Keratinocyte (primary cell): ENCODE data around the gene MIA2. TPM values are rescaled to one million over a fixed set of nuclear protein-coding genes. Genes with fewer than 3 reads are reported as not detected.

Experiments used
- DNase-seq: peaks from one replicate; pipeline ENCODE4 v3.0.0-alpha.2; 2011; ENCODE audit warnings: low read depth, missing footprints, low spot score
- FAIRE-seq: peaks from 2 replicates; lab custom pipeline; 2011; peaks lifted over from hg19 to GRCh38; lab: Jason Lieb, UNC
- H2AFZ ChIP-seq: 2 replicates; pipeline ENCODE4 v1.6.0; 2012; ENCODE audit warnings: low read length, control low read depth, inconsistent platforms; ENCODE audit not compliant: control insufficient read depth
- H3K27ac ChIP-seq: 2 replicates; pipeline ENCODE4 v1.5.1; 2011; ENCODE audit warnings: low read length; ENCODE audit not compliant: control insufficient read depth, insufficient read depth
- H3K27me3 ChIP-seq: 3 replicates; pipeline ENCODE4 v1.6.0; 2011; ENCODE audit warnings: low read length; ENCODE audit not compliant: control insufficient read depth, insufficient read depth; ENCODE audit errors: extremely low read depth
- H3K36me3 ChIP-seq, 2 experiments: 2 replicates in 1 of 2; 3 replicates in 1 of 2; pipeline ENCODE4 v1.5.1; 2011; ENCODE audit warnings: low read length in 2 of 2, mild to moderate bottlenecking in 1 of 2; ENCODE audit not compliant: control insufficient read depth in 2 of 2, insufficient read depth in 2 of 2; ENCODE audit errors: extremely low read depth in 1 of 2
- H3K4me1 ChIP-seq: 3 replicates; pipeline ENCODE4 v1.5.1; 2011; ENCODE audit warnings: low read length; ENCODE audit not compliant: control insufficient read depth, insufficient read depth; ENCODE audit errors: extremely low read depth
- H3K4me2 ChIP-seq: 3 replicates; pipeline ENCODE4 v1.6.0; 2011; ENCODE audit warnings: low read depth, low read length; ENCODE audit not compliant: control insufficient read depth, insufficient read depth; ENCODE audit errors: extremely low read depth
- H3K4me3 ChIP-seq, 3 experiments: fragments of 200-600 bp in 1 of 3; sonication (generic) in 1 of 3; 2 replicates in 2 of 3; 3 replicates in 1 of 3; pipeline ENCODE4 v1.5.1; 2011 to 2016; ENCODE audit warnings: low read length in 3 of 3, mild to moderate bottlenecking in 3 of 3, control low read depth in 2 of 3, inconsistent platforms in 1 of 3, low read depth in 1 of 3, mixed read lengths in 1 of 3, mixed run types in 1 of 3, moderate library complexity in 1 of 3; ENCODE audit not compliant: control insufficient read depth in 2 of 3, insufficient read depth in 2 of 3; ENCODE audit errors: extremely low read depth in 1 of 3
- H3K79me2 ChIP-seq: 2 replicates; pipeline ENCODE4 v1.6.0; 2012; ENCODE audit warnings: low read length; ENCODE audit not compliant: control insufficient read depth, insufficient read depth
- H3K9ac ChIP-seq: 3 replicates; pipeline ENCODE4 v1.6.0; 2011; ENCODE audit warnings: low read length; ENCODE audit not compliant: control insufficient read depth, insufficient read depth; ENCODE audit errors: extremely low read depth
- H3K9me1 ChIP-seq: 3 replicates; pipeline ENCODE4 v1.6.0; 2011; ENCODE audit warnings: low read length; ENCODE audit not compliant: control insufficient read depth, insufficient read depth; ENCODE audit errors: extremely low read depth
- H3K9me3 ChIP-seq: 2 replicates; pipeline ENCODE4 v1.5.1; 2012; ENCODE audit warnings: low read depth, low read length; ENCODE audit not compliant: control insufficient read depth
- H4K20me1 ChIP-seq: 3 replicates; pipeline ENCODE4 v1.6.0; 2011; ENCODE audit warnings: low read length; ENCODE audit not compliant: control insufficient read depth, insufficient read depth; ENCODE audit errors: extremely low read depth
- EZH2 ChIP-seq: IDR thresholded peaks from one replicate; pipeline ENCODE4 v1.6.1; 2012; ENCODE audit warnings: inconsistent platforms, mild to moderate bottlenecking, low read length, moderate library complexity
- dilution Hi-C: fragments of 300-500 bp; cut with MboI; formaldehyde crosslinking; loops from one replicate; pipeline ENCODE4 v1.7.0; 2020; ENCODE audit warnings: low sequenced_read_pairs; ENCODE audit not compliant: extremely low pct_ligation_motif_present
- polyA plus RNA-seq, 5 experiments: library from polyadenylated mRNA; depleted of rRNA in 3 of 5; stranded (reverse) in 3 of 5; stranded (forward) in 1 of 5; unstranded in 1 of 5; fragments of >200 nt; gene quantifications; 1 replicate in 1 of 5; 2 replicates in 3 of 5; 3 replicates in 1 of 5; pipeline versions ENCODE4 v1.2.1 to v1.2.3, GENCODE V29; 2011 to 2012; ENCODE audit warnings: missing spikeins in 2 of 5, low read depth in 1 of 5, low replicate concordance in 1 of 5
- TF ChIP-seq, protein P1 (sequence below), 3 experiments: IDR thresholded peaks in 1 of 3; conservative IDR thresholded peaks in 1 of 3; optimal IDR thresholded peaks in 1 of 3; 2 replicates in 2 of 3; 3 replicates in 1 of 3; pipeline versions ENCODE3 to v1.5.1; 2011; ENCODE audit warnings: low read length in 3 of 3, mild to moderate bottlenecking in 3 of 3, moderate library complexity in 2 of 3, control low read depth in 1 of 3, inconsistent platforms in 1 of 3; ENCODE audit not compliant: insufficient read depth in 2 of 3; ENCODE audit errors: extremely low read depth in 1 of 3

The MIA2 gene
- polyA plus RNA-seq, 1 donor (not counting 4 experiments of a cell fraction or from before 2014, with no cell fraction given), result 21.9 TPM

DNA sequence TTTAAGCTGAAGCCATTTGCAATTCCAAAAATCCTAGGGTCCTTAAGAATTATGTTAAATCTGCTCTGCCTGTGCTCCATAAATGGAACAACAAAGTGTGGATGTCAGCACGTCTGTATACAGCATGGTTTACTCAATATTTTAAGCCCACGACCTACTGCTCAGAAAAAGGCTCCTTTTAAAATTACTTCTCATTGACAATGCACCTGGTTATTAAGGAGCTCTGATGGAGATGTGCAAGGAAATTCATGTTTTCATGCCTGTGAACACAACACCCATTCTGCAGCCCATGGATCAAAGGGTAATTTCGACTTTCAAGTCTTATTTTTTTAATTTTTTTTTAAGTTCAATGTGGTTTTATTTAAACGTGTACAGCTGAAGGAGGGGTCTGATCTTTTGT is 150.5 kb downstream of the MIA2 start:
- dilution Hi-C loops, result no loop called here
- H2AFZ ChIP-seq, result no peak overlapping the region
- H3K9me3 ChIP-seq, result no peaks in the 10 kb centered on the region
- H3K4me1 ChIP-seq, result no peaks in the 10 kb centered on the region
- H3K27me3 ChIP-seq, result no peaks in the 10 kb centered on the region
- no peaks in the 10 kb centered on the region for H3K36me3 ChIP-seq
- TF ChIP-seq EZH2, result no peak
- TF ChIP-seq, protein P1, sequence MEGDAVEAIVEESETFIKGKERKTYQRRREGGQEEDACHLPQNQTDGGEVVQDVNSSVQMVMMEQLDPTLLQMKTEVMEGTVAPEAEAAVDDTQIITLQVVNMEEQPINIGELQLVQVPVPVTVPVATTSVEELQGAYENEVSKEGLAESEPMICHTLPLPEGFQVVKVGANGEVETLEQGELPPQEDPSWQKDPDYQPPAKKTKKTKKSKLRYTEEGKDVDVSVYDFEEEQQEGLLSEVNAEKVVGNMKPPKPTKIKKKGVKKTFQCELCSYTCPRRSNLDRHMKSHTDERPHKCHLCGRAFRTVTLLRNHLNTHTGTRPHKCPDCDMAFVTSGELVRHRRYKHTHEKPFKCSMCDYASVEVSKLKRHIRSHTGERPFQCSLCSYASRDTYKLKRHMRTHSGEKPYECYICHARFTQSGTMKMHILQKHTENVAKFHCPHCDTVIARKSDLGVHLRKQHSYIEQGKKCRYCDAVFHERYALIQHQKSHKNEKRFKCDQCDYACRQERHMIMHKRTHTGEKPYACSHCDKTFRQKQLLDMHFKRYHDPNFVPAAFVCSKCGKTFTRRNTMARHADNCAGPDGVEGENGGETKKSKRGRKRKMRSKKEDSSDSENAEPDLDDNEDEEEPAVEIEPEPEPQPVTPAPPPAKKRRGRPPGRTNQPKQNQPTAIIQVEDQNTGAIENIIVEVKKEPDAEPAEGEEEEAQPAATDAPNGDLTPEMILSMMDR (optimal IDR thresholded peaks at IDR 0.05 in 1 of 3, IDR thresholded peaks at IDR 0.05 in 1 of 3, conservative IDR thresholded peaks at IDR 0.05 in 1 of 3; ENCODE audit: extremely low read depth in 1 of 3, insufficient read depth in 2 of 3, low read length in 3 of 3), result no peak
- FAIRE-seq (no peak), DNase-seq (no peak)
- no peak overlapping the region for H3K9ac ChIP-seq
- no peak overlapping the region for H3K27ac ChIP-seq
- H3K4me3 ChIP-seq, result no peak overlapping the region
- H4K20me1 ChIP-seq, result no peaks in the 10 kb centered on the region
- no peaks in the 10 kb centered on the region for H3K79me2 ChIP-seq
- H3K9me1 ChIP-seq, result no peaks in the 10 kb centered on the region
- H3K4me2 ChIP-seq, result no peak overlapping the region

GRCh38 chr14:39393289-39393688 is 159.6 kb downstream of the MIA2 start:
- H2AFZ ChIP-seq, result no peak overlapping the region
- TF ChIP-seq EZH2, result no peak
- TF ChIP-seq, protein P1 (optimal IDR thresholded peaks at IDR 0.05 in 1 of 3, IDR thresholded peaks at IDR 0.05 in 1 of 3, conservative IDR thresholded peaks at IDR 0.05 in 1 of 3; ENCODE audit: extremely low read depth in 1 of 3, insufficient read depth in 2 of 3, low read length in 3 of 3), result no peak
- FAIRE-seq (no peak), DNase-seq (no peak)
- H3K79me2 ChIP-seq, result no peaks in the 10 kb centered on the region
- no peak overlapping the region for H3K4me3 ChIP-seq
- no peaks in the 10 kb centered on the region for H3K27me3 ChIP-seq
- no peaks in the 10 kb centered on the region for H3K4me1 ChIP-seq
- peaks cover 2 to 3% of the 10 kb centered on the region in 2 experiments for H3K36me3 ChIP-seq
- dilution Hi-C loops, result no loop called here
- H4K20me1 ChIP-seq, result no peaks in the 10 kb centered on the region
- no peak overlapping the region for H3K27ac ChIP-seq
- no peaks in the 10 kb centered on the region for H3K9me1 ChIP-seq
- H3K9me3 ChIP-seq, result no peaks in the 10 kb centered on the region
- H3K4me2 ChIP-seq, result no peak overlapping the region
- no peak overlapping the region for H3K9ac ChIP-seq
